SIG-M5 treated with dmso at 0.1 percent for 504 hours (cell line): Measurements from ENCODE around the gene HSBP1L1.
"Not testable (repeated sequence)": the region's sequence is repeated elsewhere in the genome, so short reads cannot be mapped to it uniquely, and the experiment has no call there.

Source experiments
- DNase-seq: peaks from one replicate; lab custom pipeline; 2025; ENCODE audit not compliant: unreplicated experiment; lab: John Stamatoyannopoulos, UW

Gene HSBP1L1

DNA sequence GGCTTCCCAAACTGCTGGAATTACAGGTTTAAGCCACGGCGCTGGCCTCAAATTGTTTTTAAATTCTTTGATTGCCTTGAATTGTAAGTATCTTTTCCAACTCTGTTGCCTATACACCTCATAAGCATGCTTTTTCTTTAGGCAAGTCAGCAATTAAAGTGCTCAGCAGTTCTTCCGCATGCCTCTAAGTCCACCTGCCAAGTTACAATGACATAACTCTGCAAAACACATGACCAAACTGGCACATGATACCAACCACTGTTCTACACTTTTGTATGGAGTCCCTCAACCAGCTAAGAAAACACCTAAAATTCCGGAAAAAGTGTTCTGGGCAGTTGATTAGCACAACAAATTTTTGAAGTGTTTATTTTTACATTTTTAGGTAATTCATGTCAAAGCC is 18.8 kb downstream of the HSBP1L1 start:
- no peak for DNase-seq

DNA sequence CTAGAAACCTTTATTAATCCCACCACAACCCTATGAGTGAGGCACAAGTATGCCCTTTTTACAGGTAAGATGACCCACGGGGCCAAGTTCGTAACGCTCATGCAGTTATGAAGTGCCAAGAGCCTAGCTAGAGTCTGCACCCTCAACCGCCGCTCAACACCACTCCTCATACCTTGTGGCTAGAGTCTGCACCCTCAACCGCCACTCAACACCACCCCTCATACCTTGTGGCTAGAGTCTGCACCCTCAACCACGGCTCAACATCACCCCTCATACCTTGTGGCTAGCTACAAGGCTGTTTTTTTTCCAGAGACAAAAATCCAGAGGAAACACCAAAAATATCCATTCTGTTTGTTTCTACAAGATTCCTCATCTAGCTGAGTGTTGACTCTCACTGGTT is 19.4 kb downstream of the HSBP1L1 start:
- no peak for DNase-seq

DNA sequence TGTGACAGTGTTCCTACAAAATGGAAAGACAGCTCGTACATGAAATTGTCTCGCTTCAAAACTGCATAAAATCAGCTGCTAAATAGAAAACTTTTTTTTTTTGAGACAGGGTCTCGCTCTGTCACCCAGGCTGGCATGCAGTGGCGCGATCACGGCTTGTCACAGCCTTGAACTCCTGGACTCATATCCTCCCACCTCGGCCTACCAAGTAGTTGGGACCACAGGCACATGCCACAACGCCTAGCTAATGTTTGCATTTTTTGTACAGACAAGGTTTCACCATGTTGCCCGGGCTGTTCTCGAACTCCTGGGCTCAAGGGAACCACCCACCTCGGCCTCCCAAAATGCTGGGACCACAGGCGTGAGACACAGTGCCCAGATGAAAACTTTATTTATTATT is 20.7 kb downstream of the HSBP1L1 start:
- DNase-seq, result no peak

DNA sequence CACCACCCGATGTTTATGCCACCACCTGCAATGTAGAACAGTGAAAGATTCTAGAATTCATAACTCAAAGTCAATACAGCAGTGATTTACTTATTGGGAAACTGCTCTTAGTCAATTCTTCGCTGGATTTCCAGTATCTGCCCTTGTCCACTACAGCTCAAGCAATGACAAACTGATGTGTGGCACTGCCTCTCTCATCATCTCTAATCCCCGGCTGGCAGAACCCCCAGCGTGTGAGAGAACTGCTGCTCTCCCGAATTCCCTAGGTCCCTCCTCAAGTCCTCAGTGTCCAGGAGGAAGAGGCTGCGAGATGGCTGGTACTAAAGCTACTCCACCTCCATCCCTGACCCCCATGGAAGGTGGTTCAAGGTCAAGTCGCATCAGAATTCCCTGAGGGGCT is 22.3 kb downstream of the HSBP1L1 start:
- DNase-seq, result no peak

DNA sequence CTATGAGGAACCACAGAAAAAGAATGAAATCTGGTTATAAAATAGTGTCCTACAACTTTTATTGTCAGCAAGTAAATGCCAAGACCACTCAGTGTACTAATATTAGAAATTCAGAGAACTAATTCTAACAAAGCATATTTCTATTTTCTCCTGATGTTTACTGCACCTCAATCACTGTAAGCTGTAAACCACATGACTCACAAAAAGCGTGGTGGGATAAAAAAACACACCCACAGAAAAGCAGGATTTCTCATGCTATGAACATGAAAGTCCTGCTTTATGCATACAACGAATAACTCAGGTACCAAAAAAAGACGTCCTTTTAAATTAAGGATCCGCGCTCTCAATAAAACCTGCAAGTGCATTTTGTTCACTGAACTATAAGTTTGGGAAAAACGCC is 23.1 kb downstream of the HSBP1L1 start:
- no peak for DNase-seq

DNA sequence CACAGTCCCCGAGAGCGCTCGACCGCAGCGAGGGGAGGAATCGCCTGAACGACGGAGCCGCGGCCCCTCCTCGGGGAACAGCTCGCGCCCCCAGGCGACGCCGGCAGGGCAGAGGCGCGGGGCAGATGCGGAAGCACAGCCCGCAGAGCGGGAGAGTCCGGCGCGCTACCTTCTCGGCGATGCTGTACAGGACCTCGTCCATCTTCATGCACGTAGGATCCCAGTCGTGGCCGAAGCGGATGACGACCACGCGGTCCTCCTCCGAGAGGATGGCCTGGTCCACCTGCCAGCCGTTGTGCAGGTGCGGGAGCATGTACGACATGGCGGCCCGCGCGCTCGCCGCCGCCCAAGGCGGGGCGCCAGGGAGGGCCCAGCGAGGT is 23.6 kb downstream of the HSBP1L1 start:
- DNase-seq, result peak; percentile 51

DNA sequence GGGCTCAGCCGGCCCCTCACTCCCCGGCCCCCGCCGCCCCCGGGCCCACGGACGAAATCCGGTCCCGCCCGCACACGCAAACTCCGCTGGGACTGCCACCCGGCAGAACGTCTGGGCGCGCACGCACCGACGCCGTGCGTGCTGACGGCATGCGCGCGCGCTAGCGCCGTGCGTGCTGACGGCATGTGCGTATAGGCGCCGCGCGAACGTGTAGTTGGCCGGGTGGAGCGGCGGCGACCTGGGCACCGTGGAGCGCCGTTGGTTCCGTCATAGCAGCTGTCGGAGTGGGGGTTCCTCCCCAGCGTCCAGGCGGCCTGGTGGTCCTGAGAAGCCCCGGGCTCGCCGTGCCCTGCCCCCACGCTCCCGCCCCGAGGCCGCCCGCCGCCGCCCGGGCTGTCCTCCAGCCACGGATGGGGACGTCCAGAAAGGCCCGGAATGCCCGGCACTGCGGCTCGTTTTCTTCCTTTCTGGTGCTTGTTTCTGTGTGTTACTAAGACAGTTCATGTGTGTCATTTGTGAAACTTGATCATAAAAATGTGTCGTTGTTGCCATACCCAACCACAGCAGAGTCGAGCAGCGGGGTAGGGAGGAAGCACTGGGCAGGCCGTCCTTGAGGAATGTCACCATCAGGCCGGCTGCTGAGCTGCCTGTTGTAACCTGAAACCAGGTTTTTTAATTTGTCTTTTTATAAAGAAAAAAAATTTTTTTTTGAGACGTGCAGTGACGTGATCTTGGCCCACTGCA is 24.2 kb downstream of the HSBP1L1 start, which contains the start of gene TXNL4A:
Gene TXNL4A (minus strand): TSS at position 113 of the 744 bp plus-strand sequence. CDS start 171 bp downstream, outside the sequence.
- DNase-seq, result peak; percentile 72

DNA sequence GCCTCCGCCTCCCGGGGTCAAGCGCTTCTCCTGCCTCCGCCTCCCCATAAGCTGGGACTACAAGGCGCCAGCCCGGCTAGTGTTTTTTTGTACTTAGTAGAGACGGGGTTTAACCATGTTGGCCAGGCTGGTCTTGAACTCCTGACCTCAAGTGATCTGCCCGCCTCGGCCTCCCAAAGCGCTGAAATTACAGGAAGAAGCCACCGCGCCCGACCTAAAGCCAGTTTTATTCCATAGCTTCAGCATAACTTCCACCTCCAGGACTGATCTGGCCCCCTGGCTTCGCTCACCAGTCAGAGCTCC is 24.7 kb downstream of the HSBP1L1 start:
- no peak for DNase-seq

DNA sequence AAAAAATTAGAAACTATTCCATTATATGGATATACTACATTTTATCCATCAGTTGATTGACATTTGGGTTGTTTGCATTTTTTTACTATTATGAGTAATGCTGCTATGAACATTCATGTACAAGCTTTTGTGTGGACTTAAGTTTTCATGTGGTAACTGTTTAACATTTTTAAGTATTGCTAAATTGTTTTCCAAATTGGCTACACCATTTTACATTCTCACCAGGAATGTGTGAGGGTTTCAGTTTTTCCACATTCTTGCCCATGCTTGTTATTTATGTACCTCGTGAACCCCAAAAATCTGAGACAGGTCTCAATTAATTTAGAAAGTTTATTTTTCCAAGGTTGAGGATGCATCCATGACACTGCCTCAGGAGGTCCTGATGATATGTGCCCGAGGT is 27.1 kb downstream of the HSBP1L1 start:
- DNase-seq, result no peak

DNA sequence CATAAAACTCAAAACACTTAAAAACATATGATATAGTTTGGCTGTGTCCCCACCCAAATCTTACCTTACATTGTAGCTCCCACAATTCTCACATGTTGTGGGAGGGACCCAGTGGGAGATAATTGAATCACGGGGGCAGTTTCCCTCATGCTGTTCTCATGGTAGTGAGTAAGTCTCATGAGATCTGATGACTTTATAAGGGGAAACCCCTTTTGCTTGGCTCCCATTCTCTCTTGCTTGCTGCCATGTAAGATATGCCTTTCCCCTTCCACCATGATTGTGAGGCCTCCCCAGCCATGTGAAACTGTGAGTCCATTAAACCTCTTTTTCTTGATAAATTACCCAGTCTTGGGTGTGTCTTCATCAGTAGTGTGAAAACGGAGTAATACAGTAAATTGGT is 35.3 kb downstream of the HSBP1L1 start:
- DNase-seq, result not testable (repeated sequence)

DNA sequence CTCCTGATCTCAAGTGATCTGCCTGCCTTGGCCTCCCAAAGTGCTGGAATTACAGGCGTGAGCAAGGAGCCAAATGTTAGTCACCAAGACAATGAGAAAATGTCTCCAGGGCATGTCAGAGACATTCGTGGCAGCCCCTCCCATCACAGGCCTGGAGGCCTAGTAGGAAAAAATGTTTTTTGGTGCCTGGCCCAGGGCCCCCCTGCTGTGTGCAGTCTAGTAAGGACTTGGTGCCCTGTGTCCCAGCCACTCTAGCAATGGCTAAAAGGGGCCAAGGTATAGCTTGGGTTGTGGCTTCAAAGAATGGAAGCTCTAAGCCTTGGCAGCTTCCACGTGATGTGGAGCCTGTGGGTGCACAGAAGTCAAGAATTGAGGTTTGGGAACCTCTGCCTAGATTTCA is 36.4 kb downstream of the HSBP1L1 start:
- DNase-seq, result no peak

DNA sequence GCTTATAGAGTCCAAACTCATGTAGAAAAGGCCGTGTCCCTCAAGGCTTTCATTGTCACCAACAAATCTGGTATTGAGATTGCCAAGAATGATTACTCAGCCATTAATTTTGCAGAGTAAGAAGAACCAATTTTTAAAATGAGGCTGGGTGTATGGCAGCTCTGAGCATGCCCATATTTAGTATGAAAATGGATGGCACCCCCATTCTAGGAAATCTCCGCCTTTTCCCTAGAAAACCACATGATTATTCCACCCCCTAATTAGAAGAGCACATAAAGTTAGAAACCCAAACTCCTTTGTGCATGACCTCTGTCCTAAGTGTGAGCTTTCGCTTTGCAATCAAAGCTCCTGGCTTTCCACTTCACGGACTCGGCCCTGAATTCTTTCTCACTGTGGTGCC is 38.0 kb downstream of the HSBP1L1 start:
- DNase-seq, result no peak

DNA sequence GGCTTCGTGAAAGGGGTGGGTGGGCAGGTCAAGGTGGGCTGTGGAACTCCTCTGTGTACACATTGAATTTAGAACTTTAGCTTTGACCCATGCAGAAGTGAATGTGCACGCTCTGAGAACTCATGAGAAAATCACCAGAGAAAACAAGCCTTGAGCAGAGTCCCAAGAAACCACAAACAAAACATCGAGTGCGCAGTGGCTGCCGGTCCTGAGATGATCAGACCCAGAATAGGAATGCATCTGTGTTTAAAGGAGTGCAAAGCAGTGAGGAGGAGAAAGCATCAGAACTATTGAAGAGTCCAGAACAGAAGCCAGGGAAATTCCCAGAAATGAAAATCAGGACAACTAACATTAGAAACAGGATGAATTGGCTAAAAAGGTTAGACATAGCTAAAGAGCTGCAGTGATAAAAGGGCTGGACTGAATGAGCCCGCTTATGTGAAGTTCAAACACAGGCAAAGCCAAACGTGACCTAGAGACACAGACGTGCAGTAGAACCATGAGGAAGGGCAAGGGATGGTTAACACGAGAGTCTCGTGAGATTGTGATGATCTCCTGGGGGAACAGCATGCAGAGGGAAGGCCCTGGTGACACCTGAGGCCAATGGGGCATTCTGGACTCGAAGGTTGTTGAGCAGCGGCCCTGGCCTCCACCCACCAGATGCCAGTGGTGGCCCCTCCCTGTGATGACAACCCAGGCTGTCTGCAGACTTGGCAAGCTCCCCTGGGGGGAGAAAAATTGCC is 40.3 kb downstream of the HSBP1L1 start:
- no peak for DNase-seq

DNA sequence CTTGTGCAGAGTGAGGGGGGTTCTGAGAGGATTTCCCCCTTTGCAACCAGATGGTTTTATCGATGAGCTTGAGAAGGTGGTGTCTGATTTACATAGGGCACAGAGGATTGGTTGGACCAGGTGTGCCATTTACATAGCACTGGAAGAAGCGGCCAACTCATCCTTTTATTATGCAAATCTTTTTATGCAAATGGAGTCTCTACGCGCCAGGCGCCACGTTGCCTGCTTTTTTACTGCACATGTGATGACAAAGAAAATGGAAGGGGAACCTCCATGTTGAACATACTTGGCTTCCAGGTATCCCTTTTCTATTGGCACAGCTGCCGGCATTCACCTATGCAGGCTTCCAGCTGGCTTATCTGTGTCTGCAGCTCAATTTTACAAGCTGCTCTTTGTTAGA is 42.3 kb downstream of the HSBP1L1 start:
- DNase-seq, result no peak

DNA sequence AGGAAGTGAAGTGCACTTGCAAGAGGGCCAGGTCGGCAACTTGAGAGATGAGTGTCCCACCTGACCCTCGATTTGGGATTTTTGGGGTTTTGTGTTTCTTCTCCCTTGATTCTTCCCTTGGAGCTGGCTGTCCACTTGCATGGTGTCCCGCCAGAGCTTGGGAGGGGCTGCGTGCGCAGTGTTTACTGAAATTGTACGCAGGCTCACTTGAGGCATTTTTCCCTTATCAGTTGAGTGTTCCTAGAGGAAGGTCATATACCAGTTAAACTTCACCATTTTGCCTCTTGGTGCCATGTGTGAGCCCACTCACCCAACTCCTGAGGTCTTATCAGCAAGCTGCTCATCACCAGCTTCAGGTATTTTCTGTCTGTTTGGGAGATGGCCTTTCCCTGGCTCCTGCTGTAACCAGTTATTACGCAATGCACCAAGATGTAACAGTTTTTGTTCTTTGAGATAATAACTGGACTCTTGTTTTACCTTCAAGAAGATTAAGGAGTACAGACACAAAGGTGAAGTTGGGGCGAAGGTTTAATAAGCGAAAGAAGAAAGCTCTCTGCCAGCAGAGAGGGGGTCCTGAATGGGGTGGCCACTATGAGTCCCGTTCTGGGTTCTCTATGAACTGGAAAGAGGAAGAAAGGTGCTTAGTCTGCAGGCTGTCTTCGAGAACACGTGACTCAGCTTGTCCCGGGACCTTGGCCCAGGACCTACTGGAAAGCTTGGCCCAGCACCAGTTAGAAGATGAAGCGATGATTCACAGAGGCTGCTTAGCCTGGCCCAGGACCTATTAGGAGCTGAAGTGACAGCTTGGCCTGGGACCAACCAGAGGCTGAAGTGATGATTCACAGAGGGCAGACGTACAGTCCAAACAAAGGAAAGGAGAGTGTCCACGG is 45.5 kb downstream of the HSBP1L1 start:
- no peak for DNase-seq

DNA sequence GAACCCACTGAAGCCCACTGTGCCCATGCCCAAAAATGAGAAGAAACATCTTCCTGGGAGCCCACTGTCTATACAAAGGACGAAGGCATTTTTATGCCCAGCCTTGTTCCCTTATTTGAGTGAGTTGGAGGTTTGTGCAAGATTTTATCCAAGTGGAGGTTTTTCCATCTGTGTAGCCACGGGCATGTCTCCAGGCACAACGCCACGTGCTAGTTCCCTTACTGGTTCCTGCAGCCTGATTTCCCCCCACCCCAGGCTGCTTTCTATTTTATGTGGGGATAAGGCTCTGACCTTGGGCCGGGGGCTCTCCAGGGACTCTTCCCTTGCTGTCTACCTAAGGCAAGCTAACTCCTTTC is 46.1 kb downstream of the HSBP1L1 start:
- DNase-seq, result no peak

DNA sequence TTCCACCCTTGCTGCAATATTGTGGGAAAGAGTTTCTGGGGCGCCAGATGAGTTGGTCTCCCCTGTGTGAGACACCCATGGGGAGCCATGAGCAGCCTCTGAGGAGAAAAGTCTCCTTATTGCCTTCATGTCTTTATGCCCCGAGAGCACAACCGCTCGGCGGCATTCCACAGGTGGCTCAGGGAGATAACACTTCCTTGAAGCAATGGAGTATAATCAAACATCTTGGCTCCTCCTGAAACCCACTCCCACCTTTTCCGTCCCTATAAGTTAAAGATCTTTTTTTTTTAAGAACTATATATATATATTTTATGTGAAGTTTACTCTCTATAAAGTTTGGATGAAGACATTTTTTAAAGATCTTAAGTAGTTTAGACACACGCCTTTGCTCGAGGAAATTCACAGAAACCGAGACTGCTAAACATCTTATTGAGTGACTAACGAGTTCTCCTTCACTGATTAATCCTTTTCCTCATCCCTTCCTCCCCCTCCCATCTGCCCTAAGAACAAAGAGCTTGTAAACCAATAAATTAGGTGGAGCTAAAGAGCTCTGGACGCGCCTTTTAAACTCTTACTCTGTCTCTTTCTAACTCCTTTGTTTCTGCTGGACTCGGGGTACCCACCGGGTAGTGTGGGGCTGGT is 47.2 kb downstream of the HSBP1L1 start:
- DNase-seq, result not testable (repeated sequence)

DNA sequence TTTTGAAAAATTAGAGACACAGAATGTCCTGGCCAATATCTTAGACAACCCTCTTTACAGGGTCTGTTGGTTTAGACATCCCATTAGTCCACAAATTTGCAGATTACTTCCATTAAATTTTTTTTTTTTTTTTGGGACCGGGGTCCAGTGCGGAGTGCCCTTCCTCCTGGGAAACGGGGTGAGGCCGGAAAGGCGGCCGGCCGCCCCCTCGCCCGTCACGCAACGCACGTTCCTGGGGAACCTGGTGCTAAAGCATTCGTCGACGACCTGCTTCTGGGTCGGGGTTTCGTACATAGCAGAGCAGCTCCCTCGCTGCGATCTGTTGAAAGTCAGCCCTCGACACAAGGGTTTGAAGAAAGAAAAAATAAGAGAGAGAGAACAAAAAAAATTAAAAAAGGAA is 48.3 kb downstream of the HSBP1L1 start:
- no peak for DNase-seq
